Epidermal melanocyte (primary cell): ENCODE data around the gene FAM149B1.
"Not testable (repeated sequence)": the region's sequence is repeated elsewhere in the genome, so short reads cannot be mapped to it uniquely, and the experiment has no call there.

Source experiments
- DNase-seq: peaks from one replicate; pipeline ENCODE4 v3.0.0; 2011; ENCODE audit warnings: low spot score; ENCODE audit not compliant: insufficient read length

Gene FAM149B1

DNA sequence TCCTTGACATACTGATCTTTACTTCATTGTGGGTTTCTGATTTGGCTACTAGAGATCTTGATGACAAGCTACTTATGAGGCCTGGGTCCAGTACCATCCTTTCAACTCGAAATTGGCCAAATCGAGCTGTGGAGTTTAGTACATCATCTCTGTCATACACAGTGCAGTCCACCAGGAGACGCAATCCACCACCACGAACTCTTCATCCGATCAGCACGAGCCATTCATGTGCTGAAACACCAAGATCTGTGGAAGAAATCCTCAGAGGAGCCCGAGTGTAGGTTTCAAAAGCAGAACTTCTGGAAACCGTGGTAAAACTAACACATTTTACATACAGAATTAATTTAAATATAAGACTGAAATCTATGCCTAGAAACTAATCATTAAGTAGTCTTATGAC lies 65.0 kb downstream of the FAM149B1 start:
- DNase-seq = no peak

DNA sequence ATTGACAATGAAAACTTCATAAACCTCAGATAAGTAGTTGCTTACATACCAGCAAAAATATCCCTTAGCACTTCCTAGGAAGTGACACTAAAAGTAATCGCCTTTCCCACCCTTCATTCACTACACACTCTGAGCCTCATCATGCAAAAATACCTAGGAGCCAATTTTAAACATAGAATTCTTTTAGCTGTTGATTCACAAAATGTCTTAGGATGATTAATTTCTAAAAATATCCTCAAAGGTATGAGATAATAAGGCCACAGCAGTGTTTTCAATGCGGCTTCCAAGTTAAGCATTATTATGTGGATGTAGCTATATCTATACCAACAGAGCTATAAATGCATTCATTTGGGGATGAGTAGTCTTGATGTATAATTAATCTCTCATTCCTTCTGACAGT lies 66.0 kb downstream of the FAM149B1 start:
- DNase-seq = no peak

DNA sequence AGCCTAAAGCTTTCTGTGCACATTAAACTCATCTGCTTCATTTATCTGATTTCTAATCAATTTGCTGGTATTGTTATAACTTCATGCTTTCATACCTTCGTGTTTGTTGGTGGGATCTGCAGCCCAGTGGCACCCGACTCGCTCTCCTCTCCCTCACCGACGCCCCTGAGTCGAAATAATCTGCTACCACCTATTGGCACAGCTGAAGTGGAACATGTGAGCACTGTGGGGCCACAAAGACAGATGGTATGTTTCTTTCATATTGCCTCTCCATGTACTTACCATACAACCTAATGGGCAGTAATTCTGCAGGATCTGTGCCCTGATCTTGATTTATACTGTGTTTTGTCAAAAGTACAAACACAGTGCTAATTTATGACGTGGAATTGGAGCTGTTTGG lies 66.8 kb downstream of the FAM149B1 start:
- DNase-seq = no peak

DNA sequence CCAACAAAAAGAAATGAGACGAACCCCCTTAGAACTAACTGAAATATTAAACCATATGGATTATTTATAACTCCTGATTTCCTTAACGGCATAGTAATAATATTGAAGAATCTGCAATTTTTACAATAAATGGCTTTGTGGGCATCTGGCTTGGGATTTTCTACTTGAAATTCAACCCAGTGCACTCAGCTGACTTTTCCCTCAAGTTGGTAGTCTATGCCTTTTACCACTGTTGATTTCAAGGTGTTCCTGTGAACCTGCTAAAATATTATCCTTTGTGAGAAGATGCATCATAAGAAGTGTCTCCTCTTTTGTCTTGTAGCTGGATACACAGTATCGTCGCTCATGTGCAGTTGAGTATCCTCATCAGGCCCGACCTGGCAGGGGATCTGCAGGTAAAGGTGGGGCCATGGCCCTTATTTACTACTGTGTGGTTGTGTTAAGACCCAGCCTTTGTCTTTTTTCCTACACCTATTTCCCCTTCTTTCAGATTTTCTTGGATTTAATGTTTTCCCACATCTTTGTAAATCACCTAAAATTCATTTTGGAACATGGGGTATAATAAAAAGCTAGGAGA lies 71.2 kb downstream of the FAM149B1 start:
- DNase-seq = no peak

DNA sequence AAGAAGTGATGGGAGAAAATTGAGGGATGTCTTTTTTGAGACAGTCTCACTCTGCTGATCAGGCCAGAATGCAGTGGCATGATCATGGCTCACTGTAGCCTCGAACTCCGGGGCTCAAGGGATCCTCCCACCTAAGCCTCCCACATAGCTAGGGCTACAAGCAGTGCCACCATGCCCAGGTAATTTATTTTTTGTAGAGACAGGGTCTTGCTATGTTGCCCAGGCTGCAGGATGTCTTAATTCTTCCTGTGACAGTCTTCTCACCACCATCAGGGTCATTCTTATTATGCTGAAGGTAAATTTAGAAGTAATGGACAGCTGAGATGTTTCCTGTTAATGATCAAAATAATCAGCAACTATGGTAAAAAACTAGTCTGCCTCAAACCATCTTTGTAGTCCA lies 72.0 kb downstream of the FAM149B1 start:
- DNase-seq = no peak

DNA sequence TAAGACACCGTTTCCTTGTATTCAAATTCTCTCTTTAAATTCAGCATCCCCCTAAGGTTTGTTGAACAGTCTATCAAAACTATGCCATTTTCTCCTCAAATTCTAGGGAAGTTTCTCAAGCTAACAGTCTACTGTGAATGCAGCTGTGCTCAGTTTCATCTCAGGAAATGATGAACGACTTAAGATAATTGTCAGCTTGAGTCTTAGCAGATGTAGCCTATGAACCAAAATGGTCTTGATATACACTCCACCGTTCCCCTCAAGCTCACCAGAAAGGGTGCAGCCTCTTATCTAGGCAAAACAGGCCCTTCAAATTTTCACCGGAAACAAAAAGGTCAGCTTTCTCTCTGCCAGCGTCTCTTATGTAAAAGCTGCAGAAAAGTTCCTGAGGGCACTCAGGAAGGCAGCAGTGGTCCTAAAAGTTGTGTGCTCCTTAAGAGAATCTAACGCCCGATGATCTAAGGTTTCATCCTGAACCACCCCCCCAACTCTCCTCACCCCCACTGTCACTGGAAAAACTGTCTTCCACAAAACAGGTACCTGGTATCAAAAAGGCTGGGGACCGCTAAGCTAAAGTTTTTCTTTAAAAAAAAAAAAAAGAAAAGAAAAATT lies 77.1 kb downstream of the FAM149B1 start:
- DNase-seq = no peak

DNA sequence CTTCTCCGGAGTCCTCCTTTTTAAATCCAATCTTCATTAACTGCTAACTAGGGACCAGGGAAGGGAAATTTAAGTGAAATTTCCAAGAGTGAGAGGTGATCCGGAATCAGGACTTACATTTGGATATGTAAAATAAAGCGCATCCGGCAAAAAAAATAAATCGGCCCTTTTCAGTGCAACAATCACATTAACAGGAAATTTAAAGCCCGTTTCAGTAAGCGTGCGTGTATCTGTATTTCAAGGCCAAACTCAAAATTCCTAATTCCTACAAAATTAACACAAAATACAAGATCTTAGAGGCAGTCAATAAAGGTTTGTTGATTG lies 78.4 kb downstream of the FAM149B1 start:
- no peak for DNase-seq

DNA sequence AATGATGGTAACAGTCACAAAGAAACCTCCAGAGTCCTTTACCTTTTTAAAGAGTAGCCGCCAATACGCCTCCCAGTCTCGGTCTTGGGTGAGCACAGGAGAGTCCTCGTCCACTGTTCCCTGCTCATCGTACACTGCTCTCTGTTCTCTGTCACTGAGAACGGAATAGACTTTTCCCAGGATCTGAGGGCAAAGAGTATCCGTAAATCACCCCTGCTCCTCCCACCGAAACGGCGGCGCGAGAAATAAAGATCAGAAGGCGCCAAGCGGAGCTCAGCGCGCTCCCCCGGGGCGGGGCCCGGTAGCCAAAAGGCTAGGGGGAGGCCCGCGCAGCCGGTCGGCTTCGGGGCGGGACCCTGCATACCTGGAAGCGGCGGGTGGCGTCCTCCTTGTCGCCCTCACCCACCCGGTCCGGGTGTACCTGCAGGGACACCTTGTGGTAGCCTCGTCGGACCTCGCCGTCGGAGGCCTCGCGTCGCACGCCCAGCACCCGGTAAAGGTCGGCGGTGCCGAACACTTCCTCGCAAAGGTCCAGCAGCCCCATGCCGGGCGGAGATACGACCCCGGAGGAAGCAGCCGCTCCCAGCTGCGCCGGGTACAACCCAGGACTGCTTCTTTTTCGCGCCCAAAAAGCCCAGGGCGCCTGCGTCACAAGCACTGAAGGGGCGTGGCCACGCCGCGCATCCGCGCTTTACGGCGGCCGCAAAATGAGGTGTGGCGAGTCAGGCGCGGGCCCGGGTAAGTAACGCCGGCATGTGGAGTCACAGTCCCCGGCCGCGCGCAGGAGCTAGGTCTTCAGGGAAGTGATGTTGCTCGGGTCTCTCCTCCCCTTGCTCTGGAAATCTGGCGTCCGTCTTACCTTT lies 79.0 kb downstream of the FAM149B1 start, which contains the start of gene DNAJC9:
Gene DNAJC9, minus strand, starts transcription at position 610 of the 863 bp plus-strand sequence. Its CDS starts 66 bp downstream, at position 544.
- peak; percentile 76 for DNase-seq

DNA sequence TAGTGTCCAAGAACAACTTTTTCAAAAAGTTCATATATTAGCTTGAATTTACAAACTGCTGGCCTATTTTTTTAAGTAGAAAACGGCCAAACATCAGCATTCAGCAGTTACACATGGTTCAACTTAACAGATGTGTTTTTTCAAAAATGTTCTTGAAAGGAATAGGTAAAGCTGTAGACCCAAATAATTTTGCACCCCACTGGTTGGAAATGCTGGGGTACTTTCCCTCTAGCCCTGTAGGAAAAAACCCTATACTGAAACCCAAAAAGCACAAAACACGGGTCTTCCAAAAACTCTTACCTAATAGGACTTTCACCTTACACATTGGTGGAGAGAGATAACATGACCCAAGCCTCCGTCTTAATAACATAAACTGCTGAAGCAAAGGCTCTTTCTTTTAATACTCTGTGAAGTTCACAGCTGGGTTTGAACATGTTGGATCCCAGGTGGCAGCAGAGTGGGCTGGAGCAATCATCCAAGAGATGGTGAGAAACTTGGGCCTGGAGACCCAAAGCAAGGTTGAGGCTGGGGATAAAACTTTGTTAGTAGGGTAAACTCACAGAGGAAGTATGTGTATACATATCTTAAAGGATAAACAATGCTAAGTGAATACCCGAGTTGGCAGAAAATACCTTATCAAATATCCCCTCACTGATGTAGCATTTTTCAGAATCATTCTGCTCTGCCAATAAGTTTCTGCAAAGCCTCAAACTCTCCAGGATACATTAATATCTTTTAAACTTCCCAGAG lies 79.8 kb downstream of the FAM149B1 start:
- no peak for DNase-seq

DNA sequence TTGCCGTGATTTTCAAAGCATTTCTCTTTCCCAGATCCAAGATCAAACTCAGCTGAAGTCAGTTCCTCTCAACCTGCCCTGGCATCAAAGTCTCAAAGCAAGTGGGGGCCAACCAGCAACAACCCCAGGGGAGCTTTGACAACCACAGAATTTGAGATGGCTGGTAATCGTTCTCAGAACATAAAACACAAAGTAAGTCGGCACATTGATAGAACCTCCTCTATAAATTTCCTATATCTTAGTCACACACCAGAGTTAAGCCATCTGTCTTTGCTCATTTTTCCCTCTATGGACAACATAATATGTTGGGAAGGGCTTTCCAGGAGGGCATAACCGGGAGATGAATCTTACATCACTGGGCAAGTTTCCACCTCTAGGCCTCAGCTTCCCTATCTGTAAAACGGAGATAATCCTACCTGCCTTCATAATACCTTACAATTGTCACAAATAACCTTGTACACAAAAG lies 80.4 kb downstream of the FAM149B1 start:
- DNase-seq = no peak

DNA sequence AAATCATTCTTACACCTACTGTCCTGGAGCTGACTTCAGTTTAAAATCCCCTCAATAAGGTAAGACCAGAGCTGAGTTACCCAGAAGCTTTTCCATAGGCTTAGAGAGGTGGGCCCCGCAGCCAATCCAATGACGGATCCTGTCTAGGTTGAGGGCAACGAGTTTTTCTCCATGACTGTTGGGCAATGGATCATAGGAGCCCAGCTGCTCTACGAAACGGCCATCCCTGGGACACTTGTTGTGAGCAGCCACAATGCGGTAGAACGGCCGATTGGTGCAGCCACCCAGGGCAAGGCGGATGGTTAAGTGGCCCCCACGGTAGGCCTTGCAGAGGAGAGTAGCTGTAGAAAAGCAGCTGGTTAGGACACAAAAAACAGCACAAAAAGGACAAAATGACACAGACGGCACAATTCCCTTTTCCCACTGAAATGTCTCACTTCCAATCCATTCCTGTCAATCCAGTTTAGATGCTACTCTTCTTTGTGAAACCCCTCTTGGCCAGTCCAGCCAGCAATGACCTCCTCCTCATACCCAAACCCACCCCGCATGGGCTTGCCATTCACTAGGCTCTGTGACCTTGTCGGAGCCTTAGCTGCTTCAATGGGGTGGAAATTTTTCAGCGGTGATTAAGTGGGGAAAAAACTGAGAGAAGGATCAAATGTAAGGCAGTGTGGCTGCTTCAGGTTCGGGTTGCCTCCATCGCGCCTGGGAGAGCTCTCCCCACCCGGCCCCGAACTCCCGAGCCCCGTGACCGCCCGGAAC lies 83.9 kb downstream of the FAM149B1 start:
- no peak for DNase-seq

DNA sequence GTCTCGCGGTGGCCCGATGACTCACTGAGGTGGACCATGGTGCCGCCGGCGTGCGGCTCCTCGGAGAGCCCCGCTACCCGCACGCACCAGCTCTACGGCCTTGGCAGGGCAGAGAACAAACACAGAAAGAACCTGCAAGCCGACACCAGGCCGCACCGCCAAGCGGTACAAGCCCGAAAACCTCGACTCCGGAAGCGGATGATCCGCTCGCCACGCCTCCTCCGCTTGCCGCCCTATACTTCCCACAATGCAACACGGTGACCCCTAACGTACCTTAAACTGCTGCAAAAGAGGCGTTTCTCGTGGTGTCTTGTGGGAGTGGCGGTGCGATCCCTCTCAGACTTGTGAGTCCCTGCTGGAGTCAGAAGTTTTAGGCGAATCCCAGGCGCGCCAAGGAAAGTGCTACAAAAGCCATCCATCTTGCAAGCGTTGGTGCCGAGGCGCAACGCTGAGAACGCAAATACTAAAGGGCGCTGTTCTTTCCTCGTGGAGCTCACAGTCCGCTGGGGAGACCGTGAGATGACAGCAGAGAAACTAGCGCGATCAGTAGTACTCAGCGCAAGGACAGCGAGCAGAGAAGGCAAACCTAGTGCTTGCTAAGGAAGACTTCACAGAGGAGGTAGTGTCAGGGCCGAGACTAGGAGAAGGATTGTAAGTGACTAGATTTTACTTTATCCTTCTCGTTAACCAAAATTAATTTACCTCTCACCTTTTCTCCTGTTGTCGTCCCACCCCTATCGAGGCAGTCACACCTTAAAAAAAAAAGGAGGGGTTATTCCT lies 84.7 kb downstream of the FAM149B1 start, which contains the start of gene MRPS16:
Gene MRPS16, minus strand, starts transcription at position 200 of the 780 bp plus-strand sequence. Its CDS starts 162 bp downstream, at position 38.
- DNase-seq = peak; percentile 93

DNA sequence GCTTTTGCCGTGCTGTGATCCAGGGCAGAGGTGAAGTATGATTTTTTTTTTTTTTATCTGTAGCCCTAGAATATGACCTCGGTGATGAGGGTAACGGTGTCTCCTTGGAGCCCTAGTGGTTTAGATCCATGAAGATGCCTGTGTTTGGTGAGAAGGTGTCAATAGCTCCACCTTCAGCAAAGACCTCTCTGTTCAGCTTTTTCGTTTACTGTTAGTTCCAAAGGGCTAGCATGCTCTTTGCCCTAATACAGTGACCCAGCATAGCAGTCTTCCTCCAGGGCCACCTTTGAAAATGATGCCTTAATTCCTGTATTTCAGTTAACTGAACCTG lies 85.3 kb downstream of the FAM149B1 start:
- DNase-seq = no peak

DNA sequence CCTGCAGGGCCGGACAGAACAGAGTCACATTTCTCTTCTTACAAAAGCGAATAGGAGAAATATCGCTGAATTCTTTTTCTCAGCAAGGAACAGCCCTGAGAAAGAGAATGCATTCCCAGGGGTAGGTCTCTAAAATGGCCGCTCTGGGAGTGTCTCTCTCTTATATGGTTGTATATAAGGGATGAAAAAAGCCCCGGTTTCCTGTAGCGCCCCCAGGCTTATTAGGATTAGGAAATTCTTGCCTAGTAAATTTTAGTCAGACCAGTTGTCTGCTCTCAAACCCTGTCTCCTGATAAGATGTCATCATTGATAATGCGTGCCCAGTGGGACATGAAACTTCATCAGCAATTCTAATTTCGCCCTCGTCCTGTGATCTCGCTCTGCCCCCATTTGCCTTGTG lies 90.7 kb downstream of the FAM149B1 start:
- DNase-seq = not testable (repeated sequence)

DNA sequence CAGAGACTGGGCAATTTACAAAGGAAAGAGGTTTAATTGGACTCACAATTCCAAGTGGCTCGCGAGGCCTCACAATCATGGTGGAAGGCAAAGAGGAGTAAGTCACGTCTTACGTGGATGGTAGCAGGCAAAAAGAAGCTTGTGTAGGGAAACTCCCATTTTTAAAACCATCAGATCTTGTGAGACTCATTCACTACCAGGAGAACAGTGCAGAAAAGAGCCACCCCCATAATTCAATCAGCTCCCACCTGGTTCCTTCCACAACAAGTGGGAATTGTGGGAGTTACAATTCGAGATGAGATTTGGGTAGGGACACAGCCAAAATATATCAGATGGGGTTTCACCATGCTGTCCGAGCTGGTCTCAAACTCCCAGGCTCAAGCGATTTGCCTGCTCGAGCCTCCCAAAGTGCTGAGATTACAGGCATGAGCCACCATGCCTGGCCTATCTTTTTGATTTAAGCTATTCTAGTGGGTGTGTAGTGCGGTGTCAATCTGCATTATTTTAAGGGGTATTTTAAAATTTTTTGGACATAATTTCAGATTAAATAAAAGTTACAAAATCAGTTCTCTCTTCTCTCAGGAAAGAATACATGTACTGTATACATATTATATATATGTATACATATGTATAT lies 93.6 kb downstream of the FAM149B1 start:
- DNase-seq = no peak

DNA sequence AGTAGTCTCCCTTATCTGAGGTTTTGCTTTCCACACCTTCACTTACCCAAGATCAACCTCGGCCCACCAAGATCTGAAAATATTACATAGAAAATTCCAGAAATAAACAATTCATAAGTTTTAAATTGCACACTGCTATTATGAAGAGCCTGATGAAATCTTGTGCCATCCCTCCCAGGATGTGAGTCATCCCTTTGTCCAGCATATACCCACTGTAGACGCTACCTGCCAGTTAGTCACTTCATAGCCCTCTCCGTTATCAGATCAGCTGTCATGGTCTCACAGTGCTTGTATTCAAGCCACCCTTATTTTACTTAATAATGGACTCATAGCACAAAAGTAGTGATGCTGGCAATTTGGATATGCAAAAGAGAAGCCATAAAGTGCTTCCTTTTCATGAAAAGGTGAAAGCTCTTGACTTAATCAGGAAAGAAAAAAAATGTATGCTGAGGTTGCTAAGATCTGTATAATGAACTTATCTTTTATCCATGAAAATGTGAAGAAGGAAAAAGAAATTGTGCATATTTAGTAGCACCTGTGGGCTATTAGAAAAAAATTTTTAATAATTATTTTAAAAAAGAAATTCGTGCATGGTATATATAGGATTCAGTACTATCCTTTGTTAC lies 94.3 kb downstream of the FAM149B1 start:
- DNase-seq = no peak

DNA sequence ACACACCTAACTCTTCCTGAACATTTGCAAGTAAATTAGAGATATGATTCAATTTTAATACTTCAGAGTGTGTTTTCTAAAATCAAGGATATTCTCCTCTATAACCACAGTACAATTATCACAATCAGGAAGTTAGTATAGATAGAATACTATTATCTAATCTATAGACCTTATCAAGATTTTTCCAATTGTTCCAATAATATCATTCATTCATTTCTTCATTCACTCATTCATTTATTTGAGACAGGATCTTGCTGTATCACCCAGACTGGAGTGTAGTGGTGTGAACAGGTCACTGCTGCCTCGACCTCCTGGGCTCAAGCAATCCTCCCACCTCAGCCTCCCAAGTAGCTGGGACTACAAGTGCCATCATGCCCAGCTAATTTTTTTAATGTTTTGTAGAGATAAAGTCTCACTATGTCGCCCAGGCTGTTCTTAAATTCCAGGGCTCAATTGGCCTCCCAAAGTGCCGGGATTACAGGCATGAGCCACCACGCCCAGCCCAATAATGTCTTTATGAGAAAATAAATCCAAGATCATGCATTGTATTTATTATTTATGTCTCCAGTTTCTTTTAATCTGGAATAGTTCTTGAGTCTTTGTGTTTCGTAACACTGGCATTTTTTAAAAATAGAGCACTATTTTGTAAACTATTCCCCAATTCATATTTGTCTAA lies 95.1 kb downstream of the FAM149B1 start:
- DNase-seq = no peak

DNA sequence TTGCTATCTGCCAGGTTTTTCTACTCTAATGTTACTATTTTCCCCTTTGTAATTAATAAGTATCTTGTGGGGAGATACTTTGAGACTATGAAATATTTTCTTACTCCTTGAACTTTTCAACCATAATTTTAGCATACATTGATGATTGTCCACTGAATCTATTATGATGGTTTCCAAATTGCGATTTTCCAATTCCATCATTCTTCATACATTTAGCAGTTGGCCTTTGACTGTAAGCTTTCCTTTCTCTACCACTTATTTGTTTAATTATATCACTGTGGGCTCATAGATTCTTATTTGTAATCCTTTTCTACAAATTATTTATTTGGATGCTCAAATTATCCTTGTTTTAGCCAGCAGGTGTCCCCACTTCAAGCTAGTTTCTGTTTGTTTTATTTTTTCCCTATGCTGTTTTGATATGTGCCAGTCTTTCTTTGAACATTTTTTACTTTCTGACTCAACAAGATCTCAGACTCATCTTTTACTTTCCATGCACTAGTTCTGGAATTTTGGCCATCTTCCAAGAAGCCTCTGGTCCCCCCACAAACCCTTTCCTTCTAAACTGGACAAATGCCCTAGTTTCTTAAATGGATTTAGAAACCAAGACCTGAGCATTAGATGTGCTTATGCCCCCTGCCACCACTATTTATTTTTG lies 95.9 kb downstream of the FAM149B1 start:
- DNase-seq = no peak
